Neural cell (in vitro differentiated cells): Measurements from ENCODE around the gene SYCP2. TPM values are rescaled to one million over a fixed set of nuclear protein-coding genes. Genes with fewer than 3 reads are reported as not detected.

Experiments
- H2AFZ ChIP-seq: fragments of 200-600, 300-800 bp; sonication (generic), shearing (Covaris generic); 2 replicates; pipeline ENCODE4 v1.6.0; 2014; ENCODE audit warnings: low read depth, mild to moderate bottlenecking, antibody characterized with exemption, low read length, moderate library complexity
- H3F3A ChIP-seq: fragments of 200-600 bp; shearing (Covaris generic); 2 replicates; pipeline ENCODE4 v1.6.1; 2016; ENCODE audit warnings: mild to moderate bottlenecking, moderate library complexity, mixed read lengths, antibody characterized with exemption, low read length; ENCODE audit not compliant: insufficient read depth, poor library complexity, severe bottlenecking
- H3K27ac ChIP-seq: fragments of 200-600, 300-800 bp; sonication (generic), shearing (Covaris generic); 2 replicates; pipeline ENCODE4 v1.5.1; 2014; ENCODE audit warnings: mild to moderate bottlenecking, low read length, moderate library complexity
- H3K27me3 ChIP-seq: fragments of 300-800, 200-600 bp; sonication (generic), shearing (Covaris generic); 2 replicates; pipeline ENCODE4 v1.6.0; 2014; ENCODE audit warnings: mild to moderate bottlenecking, low read depth, low read length, moderate library complexity; ENCODE audit not compliant: insufficient read depth
- H3K36me3 ChIP-seq: fragments of 300-800, 200-600 bp; sonication (generic), shearing (Covaris generic); 2 replicates; pipeline ENCODE4 v1.5.1; 2014; ENCODE audit warnings: mild to moderate bottlenecking, antibody characterized with exemption, low read length, moderate library complexity; ENCODE audit not compliant: insufficient read depth
- H3K4me2 ChIP-seq: fragments of 300-800, 200-600 bp; sonication (generic), shearing (Covaris generic); 2 replicates; pipeline ENCODE4 v1.6.0; 2014; ENCODE audit warnings: mild to moderate bottlenecking, low read length
- H3K4me3 ChIP-seq: fragments of 300-800, 200-600 bp; sonication (generic), shearing (Covaris generic); 2 replicates; pipeline ENCODE4 v1.5.1; 2014; ENCODE audit warnings: mild to moderate bottlenecking, low read length, moderate library complexity
- H3K79me2 ChIP-seq: fragments of 200-600 bp; shearing (Covaris generic); replicated peaks from 2 replicates; pipeline ENCODE4 v1.6.0; 2014; ENCODE audit warnings: mild to moderate bottlenecking, low read length, moderate library complexity; ENCODE audit not compliant: insufficient read depth
- H3K9ac ChIP-seq: fragments of 300-800, 200-600 bp; sonication (generic), shearing (Covaris generic); 2 replicates; pipeline ENCODE4 v1.6.1; 2016; ENCODE audit warnings: mild to moderate bottlenecking, low read length, mixed read lengths
- H3K9me2 ChIP-seq: fragments of 200-600 bp; shearing (Covaris generic); 2 replicates; pipeline ENCODE4 v1.6.1; 2016; ENCODE audit warnings: mild to moderate bottlenecking, low read length, mixed read lengths; ENCODE audit not compliant: insufficient read depth
- H3K9me3 ChIP-seq: fragments of 200-600, 300-800 bp; sonication (generic), shearing (Covaris generic); 2 replicates; pipeline ENCODE4 v1.6.1; 2016; ENCODE audit warnings: mild to moderate bottlenecking, mixed run types, low read length, moderate library complexity, mixed read lengths
- H4K20me1 ChIP-seq: fragments of 200-600 bp; shearing (Covaris generic); 2 replicates; pipeline ENCODE4 v1.6.1; 2016; ENCODE audit warnings: mild to moderate bottlenecking, mixed run types; ENCODE audit not compliant: insufficient read depth
- EP300 ChIP-seq: fragments of 450-650 bp; conservative IDR thresholded peaks from 2 replicates; pipeline ENCODE4 v1.6.1; 2014; ENCODE audit warnings: antibody characterized with exemption, mild to moderate bottlenecking, moderate library complexity; ENCODE audit not compliant: poor library complexity, severe bottlenecking
- EZH2 ChIP-seq: fragments of 200-600, 300-800 bp; shearing (Covaris generic), sonication (generic); IDR thresholded peaks from 2 replicates; pipeline ENCODE4 v1.6.1; 2014; ENCODE audit warnings: antibody characterized with exemption, low read length, borderline replicate concordance, mild to moderate bottlenecking; ENCODE audit not compliant: insufficient read depth, poor library complexity, severe bottlenecking
- MXI1 ChIP-seq: fragments of 450-650 bp; conservative IDR thresholded peaks from 2 replicates; pipeline ENCODE4 v1.6.1; 2014; ENCODE audit warnings: antibody characterized with exemption, mild to moderate bottlenecking; ENCODE audit not compliant: poor library complexity, severe bottlenecking
- POLR2AphosphoS5 ChIP-seq: IDR thresholded peaks from 2 replicates; pipeline ENCODE4 v1.6.1; 2012
- RAD21 ChIP-seq: fragments of 450-650 bp; conservative IDR thresholded peaks from 2 replicates; pipeline ENCODE4 v1.6.1; 2014; ENCODE audit warnings: antibody characterized with exemption, mild to moderate bottlenecking, moderate library complexity
- SMC3 ChIP-seq: fragments of 450-650 bp; conservative IDR thresholded peaks from 2 replicates; pipeline ENCODE4 v1.6.1; 2014; ENCODE audit warnings: antibody characterized with exemption, mild to moderate bottlenecking, moderate library complexity; ENCODE audit not compliant: poor library complexity
- TAF1 ChIP-seq: IDR thresholded peaks from 2 replicates; pipeline ENCODE4 v1.6.1; 2012; ENCODE audit warnings: low read depth
- polyA plus RNA-seq: library from polyadenylated mRNA; depleted of rRNA; stranded (reverse); fragments of >200 nt; gene quantifications from 2 replicates; pipeline ENCODE4 v1.2.3, GENCODE V29; 2014
- TF ChIP-seq, protein P1 (sequence below): IDR thresholded peaks from 2 replicates; pipeline ENCODE4 v1.6.1; 2012; ENCODE audit warnings: borderline replicate concordance
- TF ChIP-seq, protein P2 (sequence below): fragments of 450-650 bp; IDR thresholded peaks from 2 replicates; pipeline ENCODE4 v1.5.1; 2014; ENCODE audit warnings: antibody characterized with exemption, mild to moderate bottlenecking, moderate library complexity; ENCODE audit not compliant: poor library complexity, severe bottlenecking

SYCP2 gene
- polyA plus RNA-seq, 1 donor from 2014 or later = 1.4 TPM

- no peak overlapping the region for H3K27ac ChIP-seq
- H4K20me1 ChIP-seq = no peaks in the 10 kb centered on the region
- no peaks in the 10 kb centered on the region for H3K9me3 ChIP-seq
- H3K27me3 ChIP-seq = no peaks in the 10 kb centered on the region
- H3K4me3 ChIP-seq = no peak overlapping the region
- TF ChIP-seq RAD21 = no peak
- no peak for TF ChIP-seq MXI1
- TF ChIP-seq TAF1 = no peak
- no peak for TF ChIP-seq POLR2AphosphoS5
- TF ChIP-seq EZH2 = no peak
- TF ChIP-seq SMC3 = no peak
- TF ChIP-seq, protein P1, sequence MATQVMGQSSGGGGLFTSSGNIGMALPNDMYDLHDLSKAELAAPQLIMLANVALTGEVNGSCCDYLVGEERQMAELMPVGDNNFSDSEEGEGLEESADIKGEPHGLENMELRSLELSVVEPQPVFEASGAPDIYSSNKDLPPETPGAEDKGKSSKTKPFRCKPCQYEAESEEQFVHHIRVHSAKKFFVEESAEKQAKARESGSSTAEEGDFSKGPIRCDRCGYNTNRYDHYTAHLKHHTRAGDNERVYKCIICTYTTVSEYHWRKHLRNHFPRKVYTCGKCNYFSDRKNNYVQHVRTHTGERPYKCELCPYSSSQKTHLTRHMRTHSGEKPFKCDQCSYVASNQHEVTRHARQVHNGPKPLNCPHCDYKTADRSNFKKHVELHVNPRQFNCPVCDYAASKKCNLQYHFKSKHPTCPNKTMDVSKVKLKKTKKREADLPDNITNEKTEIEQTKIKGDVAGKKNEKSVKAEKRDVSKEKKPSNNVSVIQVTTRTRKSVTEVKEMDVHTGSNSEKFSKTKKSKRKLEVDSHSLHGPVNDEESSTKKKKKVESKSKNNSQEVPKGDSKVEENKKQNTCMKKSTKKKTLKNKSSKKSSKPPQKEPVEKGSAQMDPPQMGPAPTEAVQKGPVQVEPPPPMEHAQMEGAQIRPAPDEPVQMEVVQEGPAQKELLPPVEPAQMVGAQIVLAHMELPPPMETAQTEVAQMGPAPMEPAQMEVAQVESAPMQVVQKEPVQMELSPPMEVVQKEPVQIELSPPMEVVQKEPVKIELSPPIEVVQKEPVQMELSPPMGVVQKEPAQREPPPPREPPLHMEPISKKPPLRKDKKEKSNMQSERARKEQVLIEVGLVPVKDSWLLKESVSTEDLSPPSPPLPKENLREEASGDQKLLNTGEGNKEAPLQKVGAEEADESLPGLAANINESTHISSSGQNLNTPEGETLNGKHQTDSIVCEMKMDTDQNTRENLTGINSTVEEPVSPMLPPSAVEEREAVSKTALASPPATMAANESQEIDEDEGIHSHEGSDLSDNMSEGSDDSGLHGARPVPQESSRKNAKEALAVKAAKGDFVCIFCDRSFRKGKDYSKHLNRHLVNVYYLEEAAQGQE = no peak
- no peak for TF ChIP-seq EP300
- TF ChIP-seq, protein P2, sequence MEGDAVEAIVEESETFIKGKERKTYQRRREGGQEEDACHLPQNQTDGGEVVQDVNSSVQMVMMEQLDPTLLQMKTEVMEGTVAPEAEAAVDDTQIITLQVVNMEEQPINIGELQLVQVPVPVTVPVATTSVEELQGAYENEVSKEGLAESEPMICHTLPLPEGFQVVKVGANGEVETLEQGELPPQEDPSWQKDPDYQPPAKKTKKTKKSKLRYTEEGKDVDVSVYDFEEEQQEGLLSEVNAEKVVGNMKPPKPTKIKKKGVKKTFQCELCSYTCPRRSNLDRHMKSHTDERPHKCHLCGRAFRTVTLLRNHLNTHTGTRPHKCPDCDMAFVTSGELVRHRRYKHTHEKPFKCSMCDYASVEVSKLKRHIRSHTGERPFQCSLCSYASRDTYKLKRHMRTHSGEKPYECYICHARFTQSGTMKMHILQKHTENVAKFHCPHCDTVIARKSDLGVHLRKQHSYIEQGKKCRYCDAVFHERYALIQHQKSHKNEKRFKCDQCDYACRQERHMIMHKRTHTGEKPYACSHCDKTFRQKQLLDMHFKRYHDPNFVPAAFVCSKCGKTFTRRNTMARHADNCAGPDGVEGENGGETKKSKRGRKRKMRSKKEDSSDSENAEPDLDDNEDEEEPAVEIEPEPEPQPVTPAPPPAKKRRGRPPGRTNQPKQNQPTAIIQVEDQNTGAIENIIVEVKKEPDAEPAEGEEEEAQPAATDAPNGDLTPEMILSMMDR = no peak
- no peaks in the 10 kb centered on the region for H3K9me2 ChIP-seq
- H3K4me2 ChIP-seq = no peak overlapping the region
- no peak overlapping the region for H3K9ac ChIP-seq
- H3F3A ChIP-seq = no peaks in the 10 kb centered on the region
- H3K36me3 ChIP-seq = no peaks in the 10 kb centered on the region
- H3K79me2 ChIP-seq = no peaks in the 10 kb centered on the region
- H2AFZ ChIP-seq = no peak overlapping the region
These were observed 53.2 kb downstream of the SYCP2 start for GRCh38 chr20:59880198-59880597.

- H3K79me2 ChIP-seq = no peaks in the 10 kb centered on the region
- H3K4me3 ChIP-seq = no peak overlapping the region
- H3K9ac ChIP-seq = no peak overlapping the region
- H2AFZ ChIP-seq = no peak overlapping the region
- no peaks in the 10 kb centered on the region for H3K36me3 ChIP-seq
- no peaks in the 10 kb centered on the region for H3F3A ChIP-seq
- no peaks in the 10 kb centered on the region for H4K20me1 ChIP-seq
- no peak overlapping the region for H3K27ac ChIP-seq
- no peaks in the 10 kb centered on the region for H3K9me3 ChIP-seq
- no peaks in the 10 kb centered on the region for H3K9me2 ChIP-seq
- H3K27me3 ChIP-seq = no peaks in the 10 kb centered on the region
- TF ChIP-seq TAF1 = no peak
- TF ChIP-seq RAD21 = no peak
- TF ChIP-seq, protein P2 = no peak
- TF ChIP-seq, protein P1 = no peak
- TF ChIP-seq EP300 = no peak
- no peak for TF ChIP-seq EZH2
- no peak for TF ChIP-seq MXI1
- TF ChIP-seq POLR2AphosphoS5 = no peak
- no peak for TF ChIP-seq SMC3
- H3K4me2 ChIP-seq = no peak overlapping the region
These were observed 60.0 kb downstream of the SYCP2 start for GRCh38 chr20:59873409-59873808.
